Measurements from ENCODE around the gene CFAP410. TPM values are rescaled to one million over a fixed set of nuclear protein-coding genes. Genes with fewer than 3 reads are reported as not detected.
"Not testable (repeated sequence)": the region's sequence is repeated elsewhere in the genome, so short reads cannot be mapped to it uniquely, and the experiment has no call there.

CFAP410 gene
- total RNA-seq, 2 donors from 2014 or later = 16.4 to 21.8 TPM

DNA sequence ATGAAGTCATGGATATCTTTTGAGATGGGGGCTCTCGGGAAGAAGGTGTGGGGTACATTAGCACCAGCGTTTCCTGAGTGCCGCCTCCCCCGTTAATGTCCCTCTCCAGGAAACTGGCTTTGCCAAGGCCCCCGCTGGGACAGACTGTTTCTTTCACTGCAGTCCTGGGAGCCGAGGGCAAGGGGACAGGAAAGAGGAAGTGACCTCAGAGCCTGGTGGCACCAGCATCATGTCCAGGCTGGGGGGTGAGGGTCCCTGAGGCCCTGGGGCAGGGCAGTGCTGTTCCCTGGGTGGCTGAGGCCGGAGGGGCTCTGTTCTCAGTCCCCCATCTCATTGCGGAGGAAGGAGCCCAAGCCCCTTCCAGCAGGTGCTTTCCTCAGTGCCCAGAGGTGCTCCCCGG lies 33.5 kb downstream of the CFAP410 start:
- DNase-seq = no peak
- intact Hi-C loops (cut with DNase I) = no loop called here
- ATAC-seq = no peak

DNA sequence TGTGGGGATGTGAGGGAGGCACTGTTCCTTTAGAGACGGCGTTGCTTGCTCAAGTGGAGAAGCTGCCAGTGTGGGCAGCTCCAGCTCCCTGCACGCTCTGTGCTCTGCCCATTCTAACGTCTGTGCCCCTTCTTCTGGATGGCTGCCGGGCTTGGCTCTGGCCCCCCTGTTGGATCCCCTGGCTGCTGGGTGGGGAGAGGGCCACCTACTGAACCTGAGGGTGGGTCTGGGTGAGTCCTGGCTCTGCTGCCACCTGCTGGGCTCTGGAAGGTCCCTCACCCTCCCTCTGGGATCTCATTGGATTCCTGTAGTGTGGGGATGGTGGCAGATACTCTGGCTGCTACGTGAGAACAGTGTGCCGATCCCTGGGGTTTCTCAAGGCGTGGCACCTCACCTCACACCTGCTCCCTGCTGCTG lies 34.3 kb downstream of the CFAP410 start:
- no peak for DNase-seq
- intact Hi-C loops (cut with DNase I) = no loop called here
- ATAC-seq = peak; percentile 8 to 38

DNA sequence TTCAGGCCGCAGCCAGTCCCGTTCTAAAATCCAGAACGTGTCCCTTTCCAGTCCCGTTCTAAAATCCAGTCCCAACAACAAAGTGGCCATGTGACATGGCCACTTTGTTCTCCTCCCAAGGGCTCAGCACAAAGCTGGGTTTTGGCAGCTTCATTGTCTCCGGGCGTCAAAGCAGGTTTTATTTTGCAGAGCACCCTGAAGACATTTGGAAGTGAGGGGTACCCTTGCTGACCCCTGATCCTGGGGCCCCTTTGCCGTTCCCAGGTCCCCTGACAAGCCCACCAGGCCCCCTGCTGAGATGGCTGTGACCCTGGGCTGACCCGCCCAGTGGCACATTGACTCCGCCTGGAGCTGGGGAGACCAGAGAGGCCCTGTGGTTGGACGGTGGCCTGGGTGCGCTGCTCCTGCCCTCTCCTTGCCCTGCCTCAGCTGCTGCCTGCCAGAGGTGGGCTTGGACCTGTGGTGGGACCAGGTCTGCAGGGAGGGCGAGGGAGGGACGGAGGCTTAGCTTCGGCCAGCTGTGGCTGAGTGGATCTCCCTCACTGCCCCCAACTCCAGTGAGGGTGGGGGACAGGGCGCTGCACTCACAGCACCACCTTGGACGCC lies 35.1 kb downstream of the CFAP410 start:
- no peak for DNase-seq
- intact Hi-C loops (cut with DNase I) = no loop called here
- ATAC-seq = no peak

DNA sequence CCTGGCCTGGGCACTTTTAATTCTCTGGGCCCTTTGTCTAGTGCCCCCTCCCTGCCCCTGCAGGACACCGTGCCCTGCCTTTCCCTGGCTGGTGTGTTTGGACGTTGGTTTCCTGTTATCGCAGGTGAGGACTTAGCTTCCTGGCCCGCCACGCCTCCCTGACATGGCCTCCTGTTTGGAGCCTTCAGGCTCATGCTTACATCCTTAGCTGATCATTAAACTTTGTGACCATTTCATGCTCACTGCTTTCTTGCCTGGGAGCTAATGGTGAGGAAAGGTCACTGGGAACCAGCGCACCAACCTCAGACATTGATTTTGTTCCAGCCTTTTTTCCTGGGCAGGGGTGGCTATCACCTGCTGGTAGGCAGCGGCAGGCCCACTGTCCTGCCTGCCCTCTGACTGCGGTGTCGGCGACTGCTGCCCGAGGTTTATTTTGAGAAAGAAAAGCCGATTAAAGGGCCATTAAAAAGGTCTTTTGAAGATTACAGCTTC lies 35.7 kb downstream of the CFAP410 start:
- ATAC-seq (no peak), DNase-seq (no peak)
- intact Hi-C loops (cut with DNase I) = no loop called here

DNA sequence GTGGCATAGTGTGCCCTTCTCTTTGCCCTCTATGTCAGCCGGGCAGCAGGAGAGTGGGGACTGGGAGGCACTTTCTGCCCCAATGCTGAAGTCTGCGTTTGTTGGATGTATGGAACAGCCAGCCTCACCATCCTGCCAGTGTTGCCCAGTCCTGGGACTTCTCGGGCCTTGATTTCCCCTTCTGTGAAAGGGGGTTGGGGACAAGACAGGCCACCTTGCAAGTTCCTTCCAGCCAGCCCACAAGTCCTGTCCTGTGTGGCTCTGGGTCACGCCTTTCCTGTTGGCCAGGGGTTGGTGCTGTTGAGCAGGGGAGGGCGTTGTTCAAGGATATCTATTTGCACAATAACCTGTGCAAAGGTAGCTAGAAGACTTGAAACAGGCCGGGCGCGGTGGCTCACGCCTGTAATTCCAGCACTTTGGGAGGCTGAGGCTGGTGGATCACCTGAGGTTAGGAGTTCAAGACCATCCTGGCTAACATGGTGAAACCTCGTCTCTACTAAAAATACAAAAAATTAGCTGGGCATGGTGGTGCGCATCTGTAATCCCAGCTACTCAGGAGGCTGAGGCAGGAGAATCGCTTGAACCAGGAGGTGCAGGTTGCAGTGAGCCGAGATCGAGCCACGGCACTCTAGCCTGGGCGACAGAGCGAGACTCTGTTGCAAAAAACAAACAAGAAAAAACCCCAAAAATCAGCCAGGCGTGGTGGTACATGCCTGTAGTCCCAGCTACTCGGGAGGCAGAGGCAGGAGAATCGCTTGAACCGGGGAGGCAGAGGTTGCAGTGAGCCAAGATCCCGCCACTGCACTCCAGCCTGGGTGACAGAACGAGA lies 36.4 kb downstream of the CFAP410 start:
- ATAC-seq; intact Hi-C loops (cut with DNase I); DNase-seq: not testable (repeated sequence)

DNA sequence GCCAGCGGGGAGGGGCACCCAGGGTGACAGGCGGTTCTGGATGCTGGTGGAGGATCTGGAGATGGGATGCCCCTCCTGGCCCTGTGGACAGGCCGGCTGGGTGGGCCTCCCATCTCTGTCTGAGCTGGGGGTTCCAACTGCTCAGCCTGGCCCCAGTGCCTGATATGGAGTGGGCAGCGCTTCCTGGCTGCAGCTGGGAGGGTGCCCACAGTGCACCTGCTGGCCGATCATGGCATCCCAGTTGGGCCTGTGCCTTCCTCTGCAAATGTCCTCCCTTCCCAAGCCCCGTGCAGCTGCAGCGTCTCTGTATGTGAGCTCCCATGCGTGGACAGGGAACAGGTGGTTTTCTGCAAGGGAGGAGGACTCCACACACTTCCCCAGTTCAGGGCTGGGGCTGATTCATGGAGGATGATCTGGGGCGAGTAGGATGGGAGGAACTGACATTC lies 37.2 kb downstream of the CFAP410 start:
- ATAC-seq = no peak
- intact Hi-C loops (cut with DNase I) = no loop called here
- DNase-seq = no peak

DNA sequence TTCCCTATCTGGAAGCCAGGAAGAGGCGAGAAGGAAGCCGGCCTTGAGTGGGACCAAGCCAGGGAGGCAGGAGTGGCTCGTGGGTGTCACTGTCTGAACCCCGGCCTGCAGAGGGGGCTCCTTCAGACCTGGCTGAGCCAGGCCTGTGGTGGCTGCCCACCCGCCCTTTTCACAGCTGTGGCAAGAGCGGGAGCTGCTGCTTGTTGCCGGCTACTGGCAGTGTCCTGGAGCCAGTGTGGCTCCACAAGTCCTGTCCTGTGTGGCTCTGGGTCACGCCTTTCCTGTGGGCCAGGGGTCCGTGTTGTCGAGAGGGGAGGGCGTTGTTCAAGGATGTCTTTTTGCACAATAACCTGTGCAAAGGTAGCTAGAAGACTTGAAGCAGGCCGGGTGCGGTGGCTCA lies 38.0 kb downstream of the CFAP410 start:
- no peak for ATAC-seq
- intact Hi-C loops (cut with DNase I) = no loop called here
- no peak for DNase-seq

DNA sequence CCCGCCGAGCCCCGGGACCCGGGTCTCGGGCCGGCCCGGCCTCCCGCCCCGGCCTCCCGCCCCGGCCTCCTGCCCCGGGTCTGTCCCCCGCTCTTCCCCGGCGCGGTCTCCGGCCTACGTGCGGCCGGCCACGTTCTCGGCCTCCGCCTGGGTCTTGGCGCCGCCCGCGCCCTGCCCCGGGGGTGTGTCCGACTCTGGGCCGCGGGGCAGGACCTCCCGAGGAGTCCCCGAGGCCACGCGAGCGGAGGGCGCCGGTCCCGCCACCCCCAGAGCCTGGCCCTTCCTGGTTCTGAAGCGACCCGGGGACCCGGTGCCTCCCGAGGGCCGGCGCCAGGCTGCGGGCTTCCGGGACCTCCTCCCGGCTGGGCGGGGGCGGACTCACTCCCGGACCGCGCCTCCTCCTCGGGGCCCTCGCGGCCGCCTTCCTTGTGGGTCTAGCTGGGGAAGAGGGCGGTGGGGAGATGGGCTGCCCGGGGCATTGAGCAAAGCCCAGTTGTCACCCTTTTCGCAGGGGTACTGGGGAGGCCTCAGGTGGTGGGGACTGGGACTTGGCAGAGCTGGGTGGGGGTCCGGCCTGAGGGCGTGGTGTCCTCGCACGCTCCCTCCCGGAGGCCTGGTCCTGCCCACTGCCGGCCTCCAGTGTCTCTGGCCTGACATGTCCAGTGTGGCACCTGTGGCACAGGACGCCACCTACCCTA lies 38.8 kb downstream of the CFAP410 start:
- ATAC-seq (peak; percentile 72), DNase-seq (peak; percentile 87)
- intact Hi-C loops (cut with DNase I) = no loop called here

DNA sequence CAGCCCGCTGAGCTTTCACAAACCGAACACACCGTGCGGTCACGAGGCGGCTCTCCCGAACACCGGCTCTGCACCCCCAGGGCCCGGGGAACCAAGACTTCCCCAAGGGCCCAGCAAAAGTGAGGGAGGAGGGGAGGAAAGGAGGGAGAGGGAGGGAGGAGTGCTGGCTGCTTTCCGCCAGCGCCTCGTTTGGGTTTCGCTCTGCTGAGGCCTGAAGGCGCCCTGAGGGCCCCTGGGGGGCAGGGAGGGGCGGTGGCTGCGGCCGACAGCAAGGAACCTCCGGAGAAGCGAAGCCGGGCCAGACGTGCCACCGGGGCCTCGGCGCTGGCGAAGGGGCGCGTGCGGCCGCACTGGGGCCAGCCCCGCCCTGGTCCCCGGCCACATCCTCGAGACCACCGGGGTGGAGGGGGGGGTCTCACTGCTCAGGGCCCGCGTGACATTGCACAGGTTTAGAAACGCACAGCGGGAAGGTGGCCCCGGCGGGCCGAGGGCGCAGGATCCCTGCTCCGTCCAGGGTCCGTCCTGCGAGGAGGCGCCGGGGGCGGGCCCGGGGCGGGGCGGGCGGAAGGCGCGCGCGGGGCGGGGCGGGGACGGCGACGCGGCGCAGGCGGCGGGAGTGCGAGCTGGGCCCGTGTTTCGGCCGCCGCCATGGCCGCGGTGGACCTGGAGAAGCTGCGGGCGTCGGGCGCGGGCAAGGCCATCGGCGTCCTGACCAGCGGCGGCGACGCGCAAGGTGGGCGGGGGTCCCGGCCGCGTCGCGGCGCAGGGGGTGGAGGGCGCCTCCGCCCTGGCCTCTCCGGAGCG lies 39.5 kb downstream of the CFAP410 start, which contains the start of gene PFKL:
PFKL (plus strand) TSS at position 596 of the 804 bp plus-strand sequence; CDS start at position 649, 53 bp downstream.
- intact Hi-C loops (cut with DNase I) = no loop called here
- ATAC-seq (peak; percentile 73 to 80), DNase-seq (peak; percentile 73)

DNA sequence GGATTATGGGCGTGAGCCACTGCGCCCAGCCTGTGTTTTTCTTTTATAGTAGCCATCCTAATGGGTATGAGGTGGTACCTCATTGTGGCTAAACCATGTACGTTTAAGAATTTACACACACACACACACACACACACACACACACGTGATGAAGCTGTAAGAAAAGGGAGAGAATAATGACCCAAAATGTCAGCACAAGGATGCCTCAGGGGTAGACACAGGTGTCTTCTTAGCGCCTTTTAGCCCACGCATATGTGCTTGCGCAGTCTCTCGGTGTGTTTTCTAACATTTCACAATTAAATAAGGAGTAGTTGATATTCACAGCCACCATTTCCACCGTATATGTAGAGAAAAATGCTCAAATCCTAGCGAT lies 40.1 kb downstream of the CFAP410 start:
- no peak for DNase-seq
- intact Hi-C loops (cut with DNase I) = no loop called here
- ATAC-seq = no peak

DNA sequence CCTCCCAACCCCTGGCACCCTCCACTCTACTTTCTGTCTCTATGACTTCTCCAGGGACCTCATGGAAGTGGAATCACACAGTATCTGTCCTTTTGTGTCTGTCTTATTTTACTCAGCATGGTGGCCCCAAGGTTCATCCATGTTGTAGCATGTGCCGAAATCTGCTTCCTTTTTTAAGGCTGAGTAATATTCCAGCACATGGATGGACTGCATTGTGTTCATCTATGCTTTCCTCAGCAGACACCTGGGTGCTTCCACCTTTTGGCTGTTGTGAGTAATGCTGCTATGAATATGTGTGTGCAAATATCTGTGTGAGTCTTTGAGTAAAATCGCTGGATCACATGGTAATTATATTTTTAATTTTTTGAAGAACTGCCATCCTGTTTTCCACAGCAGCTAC lies 40.9 kb downstream of the CFAP410 start:
- no peak for DNase-seq
- ATAC-seq = no peak

DNA sequence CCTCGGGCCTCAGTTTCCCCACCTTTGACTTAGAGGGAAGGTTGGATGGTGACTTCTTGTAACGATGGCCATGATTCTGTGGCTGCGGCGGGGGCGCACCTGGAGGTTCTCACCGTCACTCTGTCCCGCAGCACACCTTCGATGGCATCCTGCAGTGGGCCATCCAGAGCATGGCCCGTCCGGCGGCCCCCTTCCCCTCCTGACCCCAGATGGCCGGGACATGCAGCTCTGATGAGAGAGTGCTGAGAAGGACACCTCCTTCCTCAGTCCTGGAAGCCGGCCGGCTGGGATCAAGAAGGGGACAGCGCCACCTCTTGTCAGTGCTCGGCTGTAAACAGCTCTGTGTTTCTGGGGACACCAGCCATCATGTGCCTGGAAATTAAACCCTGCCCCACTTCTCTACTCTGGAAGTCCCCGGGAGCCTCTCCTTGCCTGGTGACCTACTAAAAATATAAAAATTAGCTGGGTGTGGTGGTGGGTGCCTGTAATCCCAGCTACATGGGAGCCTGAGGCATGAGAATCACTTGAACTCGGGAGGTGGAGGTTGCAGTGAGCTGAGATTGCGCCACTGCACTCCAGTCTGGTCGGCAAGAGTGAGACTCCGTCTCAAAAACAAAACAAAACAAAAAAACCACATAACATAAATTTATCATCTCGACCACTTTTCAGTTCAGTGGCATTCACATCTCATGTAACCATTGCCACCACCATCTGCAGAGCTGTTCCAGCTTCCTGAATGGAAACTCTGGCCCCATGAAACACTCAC lies 41.5 kb downstream of the CFAP410 start:
- ATAC-seq = peak; percentile 36 to 44
- peak; percentile 88 for DNase-seq
- intact Hi-C loops (cut with DNase I) = no loop called here

More for the DNA sequence above, 40.9 kb downstream of the CFAP410 start:
- intact Hi-C loops (cut with DNase I) = no loop called here

DNA sequence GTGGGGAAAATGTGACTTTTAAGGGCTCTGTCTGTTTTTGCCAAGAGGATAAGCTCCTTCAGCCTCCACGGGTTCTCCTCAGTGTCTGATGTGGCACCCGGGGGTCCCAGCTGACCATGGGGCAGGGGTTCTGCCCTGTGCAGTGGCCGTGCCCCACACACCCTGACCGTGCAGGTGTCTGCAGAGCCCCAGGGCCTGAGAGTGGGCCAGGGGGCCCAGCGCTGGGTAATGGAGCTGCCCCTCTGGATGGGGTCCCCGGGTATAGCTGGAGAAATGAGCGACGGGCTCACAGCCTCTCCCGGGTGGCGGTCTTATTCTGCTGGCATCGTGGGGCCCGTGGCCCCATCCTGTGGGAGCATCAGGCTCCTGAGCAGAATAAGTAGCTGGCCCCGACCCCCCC lies 42.3 kb downstream of the CFAP410 start:
- intact Hi-C loops (cut with DNase I) = no loop called here
- no peak for ATAC-seq
- DNase-seq = no peak

DNA sequence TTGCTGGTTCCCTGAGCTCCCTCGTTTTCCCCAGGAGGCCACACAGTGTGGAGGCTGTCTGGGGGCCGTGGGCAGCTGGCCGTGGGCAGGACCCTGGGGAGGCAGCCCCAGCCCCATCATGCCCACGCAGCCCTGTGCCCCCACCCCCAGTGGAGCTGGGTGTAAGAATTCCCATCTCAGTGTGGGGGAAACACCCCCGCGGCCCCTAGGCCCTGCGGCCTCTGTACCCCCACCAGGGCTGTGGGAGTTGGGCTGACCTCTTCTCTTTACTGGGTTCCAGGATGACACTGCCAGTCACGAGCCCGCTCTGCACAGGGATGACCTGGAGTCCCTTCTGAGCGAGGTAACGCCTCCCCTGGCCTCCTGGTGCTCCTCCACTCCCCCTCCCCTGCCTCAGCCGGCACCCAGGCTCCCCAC lies 43.1 kb downstream of the CFAP410 start:
- intact Hi-C loops (cut with DNase I) = no loop called here
- no peak for ATAC-seq
- no peak for DNase-seq

DNA sequence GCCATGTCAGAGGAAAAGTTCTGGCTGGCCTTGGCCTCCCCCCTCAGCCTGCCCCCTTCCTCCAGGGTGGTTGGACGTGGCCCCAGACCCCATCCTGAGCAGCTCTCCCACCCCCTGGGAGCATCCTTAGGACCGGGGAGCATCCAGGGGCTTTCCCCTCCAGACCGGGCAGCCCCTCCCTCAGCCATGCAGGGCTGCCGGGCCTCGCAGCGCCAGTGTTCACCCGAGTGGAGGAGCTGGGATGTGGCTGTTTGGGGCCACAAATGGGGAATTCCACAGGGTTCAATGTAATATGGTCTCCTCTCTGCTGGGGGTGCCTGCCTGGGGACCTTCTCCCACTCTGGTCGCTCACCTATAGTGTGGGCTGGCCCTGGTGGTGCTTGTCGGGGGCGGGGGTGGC lies 43.5 kb downstream of the CFAP410 start:
- intact Hi-C loops (cut with DNase I) = no loop called here
- no peak for ATAC-seq
- DNase-seq = no peak

DNA sequence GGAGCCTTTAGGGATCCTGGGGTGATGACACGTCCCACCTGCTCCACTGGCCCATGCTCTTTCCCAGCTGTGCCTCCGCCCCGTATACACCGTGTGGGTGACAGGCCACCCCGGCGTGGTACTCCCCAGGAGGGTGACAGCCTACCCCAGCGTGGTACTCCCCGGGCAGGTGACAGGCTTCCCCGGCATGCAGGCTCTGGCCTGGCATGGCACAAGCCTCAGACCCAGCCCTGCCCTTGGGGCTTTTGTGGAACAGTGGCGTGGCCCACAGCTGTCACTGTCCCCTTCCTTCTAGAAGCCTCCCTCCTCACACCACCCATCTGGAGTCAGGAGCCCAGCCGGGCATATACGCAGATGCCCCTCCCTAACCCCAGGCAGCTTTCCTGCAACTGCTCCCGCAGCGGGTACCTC lies 44.0 kb downstream of the CFAP410 start:
- DNase-seq (no peak), ATAC-seq (peak; percentile 1 to 2)
- intact Hi-C loops (cut with DNase I) = no loop called here

DNA sequence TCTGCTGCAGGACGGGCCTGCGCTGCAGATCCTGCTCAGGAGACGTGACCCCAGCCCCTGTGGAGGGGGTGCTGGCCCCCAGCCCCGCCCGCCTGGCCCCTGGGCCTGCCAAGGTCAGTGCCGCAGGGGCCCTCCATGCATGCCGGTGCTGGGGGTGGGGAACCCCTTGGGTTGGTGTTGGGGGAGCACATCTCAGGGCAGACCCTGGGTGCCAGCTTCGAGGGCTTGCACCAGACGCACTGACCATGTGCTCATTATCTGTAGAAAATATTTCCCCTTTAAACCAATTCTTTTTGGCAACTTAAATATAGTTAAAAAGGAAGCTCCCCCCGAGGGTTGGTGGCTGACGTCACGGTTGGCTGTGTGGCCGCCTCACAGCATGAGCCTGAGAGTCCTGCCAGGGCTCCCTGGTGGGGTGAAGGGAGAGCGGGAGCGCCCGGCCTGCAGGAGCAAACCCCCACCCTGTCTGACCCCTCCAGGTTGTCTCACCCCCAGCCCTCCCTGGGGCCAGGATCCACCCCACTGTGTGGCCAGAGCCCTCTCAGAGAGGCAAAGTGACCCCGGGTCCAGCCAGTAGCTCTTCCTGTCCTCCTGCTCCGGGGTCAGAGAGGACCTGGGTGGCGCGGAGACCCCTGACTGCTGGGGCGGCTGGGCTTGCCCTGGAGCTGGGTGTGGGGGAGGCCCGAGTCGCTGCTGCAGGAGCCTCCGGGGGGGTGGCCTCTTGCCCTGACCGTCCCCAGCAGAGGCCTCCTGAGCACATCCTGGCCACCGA lies 44.6 kb downstream of the CFAP410 start:
- peak; percentile 24 to 53 for ATAC-seq
- peak; percentile 84 for DNase-seq
- intact Hi-C loops (cut with DNase I) = no loop called here

All from left cardiac atrium (tissue), 4 donors.